GM18873 (cell line): Measurements from ENCODE around the gene DDX54.

Experiments used
- ATAC-seq: cut with Tn5 transposase; IDR thresholded peaks from one replicate; pipeline ENCODE4 v1.9.1; 2021; ENCODE audit warnings: mild to moderate bottlenecking, moderate library complexity, moderate number of reproducible peaks; ENCODE audit not compliant: unreplicated experiment, low FRiP score

Gene DDX54

GRCh38 chr12:113165521-113166450 lies 19.5 kb downstream of the DDX54 start:
- no peak for ATAC-seq

DNA sequence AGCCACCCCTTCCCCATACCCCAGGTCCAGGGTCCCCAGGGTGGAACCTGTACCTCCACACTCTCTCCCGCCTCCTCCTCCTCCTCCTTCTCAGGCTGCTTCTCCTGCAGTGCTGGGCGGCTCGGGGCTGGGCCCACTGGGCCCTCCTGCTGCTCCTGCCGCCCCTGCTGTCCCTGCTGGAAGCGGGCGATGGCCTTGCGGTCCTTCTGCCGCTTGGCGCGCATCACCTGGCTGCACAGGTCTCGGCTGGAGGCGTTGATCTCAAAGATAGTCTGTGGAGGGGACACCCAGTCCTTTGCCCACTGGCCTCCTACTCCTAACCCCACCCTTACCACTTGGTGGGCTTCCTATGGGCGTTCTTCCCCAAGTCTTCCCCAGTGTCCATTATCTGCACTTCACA lies 21.3 kb downstream of the DDX54 start:
- ATAC-seq: no peak

DNA sequence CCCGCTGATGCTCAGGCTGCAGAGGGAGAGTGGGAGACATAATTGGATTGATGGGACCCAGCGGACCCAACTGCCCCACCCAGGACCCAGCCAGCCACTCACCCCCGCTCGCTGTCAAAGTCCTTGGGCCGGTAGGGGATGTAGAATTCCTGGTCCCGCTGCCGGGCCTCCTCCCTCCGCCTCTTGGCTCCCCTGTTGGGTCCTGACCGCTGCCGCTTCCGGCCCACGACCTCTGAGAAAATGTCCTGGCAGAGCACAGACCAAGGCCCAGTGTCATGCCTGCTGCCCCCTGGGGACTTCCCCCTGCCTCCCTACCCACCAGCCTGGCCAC lies 22.3 kb downstream of the DDX54 start:
- no peak for ATAC-seq

- ATAC-seq: no peak
Measured at GRCh38 chr12:113162102-113163029, 22.9 kb downstream of the DDX54 start.

- ATAC-seq: no peak
Measured at GRCh38 chr12:113161415-113162016, 23.8 kb downstream of the DDX54 start.

DNA sequence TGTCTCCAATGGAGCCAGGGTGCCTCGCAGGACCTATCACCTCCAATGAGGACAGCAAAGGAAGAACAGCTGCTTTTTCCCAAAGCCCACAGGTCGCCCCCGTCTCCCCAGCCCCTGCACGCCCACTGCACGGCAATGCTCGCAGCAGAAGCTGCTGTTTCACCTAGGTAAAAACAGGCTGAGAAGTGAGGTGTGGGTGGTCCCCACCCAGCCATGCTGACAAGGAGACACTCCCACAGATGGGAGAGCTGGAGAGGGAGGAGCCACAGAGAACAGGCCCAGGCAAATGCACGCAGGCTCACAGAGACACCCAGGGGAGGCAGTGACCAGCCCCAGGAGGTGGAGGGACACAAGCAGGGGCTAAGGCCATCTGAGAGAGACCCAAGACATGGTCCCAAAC lies 25.3 kb downstream of the DDX54 start:
- no peak for ATAC-seq

GRCh38 chr12:113158439-113159203 lies 26.7 kb downstream of the DDX54 start:
- ATAC-seq: no peak

DNA sequence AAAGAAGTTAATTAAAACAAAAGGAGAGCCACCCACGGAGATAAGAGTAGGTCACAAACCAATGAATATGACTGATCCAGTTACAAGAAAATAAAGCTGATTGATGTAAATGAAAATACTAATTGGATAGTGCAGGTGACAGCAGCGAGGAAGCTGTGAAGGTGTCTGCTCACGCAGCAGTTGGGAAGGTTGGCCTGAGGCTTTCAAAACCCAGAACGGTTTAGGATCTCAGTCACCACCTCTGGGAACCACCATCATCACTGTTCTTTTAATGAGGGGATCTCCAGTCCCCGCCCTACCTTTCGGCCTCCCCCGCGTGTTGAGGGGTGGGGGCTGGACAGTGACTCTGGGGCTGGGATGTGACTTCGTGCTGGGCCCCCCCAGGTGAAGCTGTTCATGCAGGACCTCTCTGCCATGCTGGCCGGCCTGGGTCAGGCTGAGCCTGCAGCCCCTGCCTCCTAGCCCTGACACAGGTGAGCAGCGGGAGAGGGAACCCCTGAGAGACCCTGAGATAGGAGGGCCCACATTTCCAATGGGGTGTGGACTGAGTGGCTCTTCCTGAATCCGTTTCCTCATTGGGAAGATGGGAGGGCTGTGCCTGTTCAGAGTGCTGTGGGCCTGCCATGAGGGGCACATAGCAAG lies 27.9 kb downstream of the DDX54 start:
- no peak for ATAC-seq

DNA sequence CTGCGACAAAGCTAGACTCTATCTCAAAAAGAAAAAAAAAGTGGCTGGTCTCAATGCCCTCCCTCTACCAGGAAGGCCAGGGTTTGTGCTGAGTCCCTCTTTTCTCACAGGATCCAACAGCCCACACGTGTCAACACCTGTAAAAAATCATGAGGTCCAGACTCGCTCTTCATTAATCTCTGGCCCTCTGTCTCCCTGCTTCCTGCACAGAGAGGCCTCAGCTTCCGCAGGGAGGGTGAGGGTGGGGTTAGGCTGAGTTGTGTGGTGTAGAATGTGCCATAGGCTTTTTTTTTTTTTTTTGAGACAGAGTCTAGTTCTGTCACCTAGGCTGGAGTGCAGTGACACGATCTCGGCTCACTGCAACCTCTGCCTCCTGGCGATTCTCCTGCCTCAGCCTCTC lies 29.6 kb downstream of the DDX54 start:
- no peak for ATAC-seq

- ATAC-seq: no peak
Measured at GRCh38 chr12:113155060-113155459, 30.2 kb downstream of the DDX54 start.

DNA sequence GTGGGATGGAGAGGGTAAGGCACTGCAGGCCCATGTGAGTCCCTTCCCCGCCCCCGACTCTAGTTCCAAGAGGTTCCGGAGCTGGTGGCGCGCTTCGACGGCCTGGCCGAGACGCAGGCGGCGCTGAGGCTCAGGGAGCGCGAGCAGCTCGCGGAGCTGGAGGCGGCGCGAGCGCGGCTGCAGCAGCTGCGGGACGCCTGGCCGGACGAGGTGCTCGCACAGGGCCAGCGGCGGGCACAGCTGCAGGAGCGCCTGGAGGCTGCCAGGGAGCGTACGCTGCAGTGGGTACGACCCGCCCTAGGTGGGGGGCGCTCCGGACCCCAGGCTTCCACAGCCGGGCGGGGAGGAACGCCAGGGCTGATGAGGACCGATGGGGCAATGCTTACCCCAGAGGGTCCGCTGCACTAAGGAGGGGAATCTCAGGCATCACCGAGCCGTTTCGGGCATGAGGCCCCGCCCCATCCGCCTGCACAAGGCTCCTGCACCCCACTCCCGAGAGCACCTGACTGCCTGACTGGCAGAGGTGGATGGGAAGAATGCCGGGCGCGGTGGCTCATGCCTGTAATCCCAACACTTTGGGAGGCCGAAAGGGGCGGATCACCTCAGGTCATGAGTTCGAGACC lies 30.8 kb downstream of the DDX54 start:
- ATAC-seq: no peak

GRCh38 chr12:113152835-113153814 lies 32.2 kb downstream of the DDX54 start:
- no peak for ATAC-seq

- ATAC-seq: no peak
Measured at GRCh38 chr12:113152196-113152834, 33.0 kb downstream of the DDX54 start.

DNA sequence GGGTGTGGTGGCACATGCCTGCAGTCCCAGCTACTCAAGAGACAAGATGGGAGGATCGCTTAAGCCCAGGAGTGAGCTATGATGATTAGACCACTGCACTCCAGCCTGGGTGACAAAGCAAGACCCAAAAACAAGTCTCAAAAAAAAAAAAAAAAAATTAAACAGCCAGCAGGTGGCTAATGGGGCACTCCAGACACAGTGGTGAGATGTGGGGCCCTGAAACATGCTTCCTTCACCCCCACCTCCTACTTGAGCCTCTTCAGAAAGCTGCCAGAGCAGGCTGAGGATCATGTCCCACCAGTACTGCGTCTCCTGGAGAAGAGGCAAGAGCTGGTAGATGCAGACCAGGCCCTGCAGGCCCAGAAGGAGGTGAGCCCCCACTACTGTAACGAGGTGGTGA lies 33.6 kb downstream of the DDX54 start:
- no peak for ATAC-seq

- ATAC-seq: no peak
Measured at GRCh38 chr12:113149361-113150150, 35.7 kb downstream of the DDX54 start, which contains the start of gene CFAP73. Gene CFAP73 (plus strand): TSS chr12:113149724. CDS start chr12:113149858, 134 bp downstream.

DNA sequence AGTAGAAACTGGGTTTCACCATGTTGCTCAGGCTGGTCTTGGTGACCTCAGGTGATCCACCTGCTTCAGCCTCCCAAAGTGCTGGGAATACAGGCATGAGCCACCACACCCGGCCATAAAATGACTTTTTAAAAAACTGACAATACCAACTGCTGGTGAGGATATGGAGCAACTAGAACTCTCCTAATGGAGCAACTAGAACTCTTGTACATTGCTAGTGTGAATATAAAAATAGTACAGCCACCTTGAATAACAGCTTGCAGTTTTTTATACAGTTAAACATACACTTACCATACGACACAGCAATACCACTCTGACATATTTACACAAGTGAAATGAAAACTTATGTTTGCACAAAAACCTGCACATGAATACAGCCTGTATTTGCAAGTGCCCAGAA lies 38.3 kb downstream of the DDX54 start:
- no peak for ATAC-seq
